Activated T-cell treated with anti-CD3 and anti-CD28 coated beads, Interleukin-2, amount 50 U/mL, for 4 hours (primary cell): ENCODE data around the gene C1orf232. TPM values are rescaled to one million over a fixed set of nuclear protein-coding genes. Genes with fewer than 3 reads are reported as not detected.

ENCODE experiments used
- ATAC-seq, 2 donors: fragments of 200-7000 bp; cut with Tn5 transposase; one replicate each; pipeline ENCODE4 v1.10.0; 2021
- DNase-seq: peaks from one replicate; pipeline ENCODE4 v3.0.0-alpha.2; 2020
- H3K27me3 Mint-ChIP-seq: one replicate; pipeline ENCODE4 v1.8.0; 2021; ENCODE audit warnings: low read depth, mixed read lengths
- H3K36me3 Mint-ChIP-seq: one replicate; pipeline ENCODE4 v1.8.0; 2022; ENCODE audit warnings: mixed read lengths; ENCODE audit not compliant: insufficient read depth
- H3K4me1 Mint-ChIP-seq: one replicate; pipeline ENCODE4 v1.8.0; 2021; ENCODE audit warnings: low read depth, mixed read lengths
- H3K4me3 Mint-ChIP-seq: one replicate; pipeline ENCODE4 v1.8.0; 2021; ENCODE audit warnings: mild to moderate bottlenecking, moderate library complexity, mixed read lengths
- H3K9me3 Mint-ChIP-seq: one replicate; pipeline ENCODE4 v1.8.0; 2021; ENCODE audit warnings: mixed read lengths
- total RNA-seq, 3 donors: library from RNA; stranded (reverse); gene quantifications; one replicate each; pipeline ENCODE4 v1.2.1, GENCODE V29; 2021

C1orf232 gene
- total RNA-seq, 3 donors from 2014 or later, result not detected

GRCh38 chr1:26155370-26156284, 13.1 kb downstream of the C1orf232 start:
- Mint-ChIP-seq H3K36me3 (no peaks in the 10 kb centered on the region), H3K9me3 (no peaks in the 10 kb centered on the region), H3K4me1 (peaks cover 3% of the 10 kb centered on the region), H3K27me3 (peaks cover 34% of the 10 kb centered on the region), H3K4me3 (no peak overlapping the region)
- DNase-seq (no peak), ATAC-seq (no peak)

- Mint-ChIP-seq H3K4me3 (no peak overlapping the region), H3K4me1 (peaks cover 3% of the 10 kb centered on the region), H3K27me3 (peaks cover 31% of the 10 kb centered on the region), H3K9me3 (no peaks in the 10 kb centered on the region), H3K36me3 (no peaks in the 10 kb centered on the region)
- DNase-seq (no peak), ATAC-seq (no peak)
Measured at GRCh38 chr1:26154750-26155149, 14.0 kb downstream of the C1orf232 start.

GRCh38 chr1:26153966-26154532, 14.7 kb downstream of the C1orf232 start:
- no peak for ATAC-seq
- no peak for DNase-seq
- Mint-ChIP-seq H3K36me3 (no peaks in the 10 kb centered on the region), H3K4me3 (no peak overlapping the region), H3K4me1 (peaks cover 3% of the 10 kb centered on the region), H3K27me3 (peaks cover 26% of the 10 kb centered on the region), H3K9me3 (no peaks in the 10 kb centered on the region)

GRCh38 chr1:26148887-26149286, 19.9 kb downstream of the C1orf232 start:
- Mint-ChIP-seq H3K36me3 (no peaks in the 10 kb centered on the region), H3K4me3 (no peak overlapping the region), H3K9me3 (no peaks in the 10 kb centered on the region), H3K4me1 (peaks cover 3% of the 10 kb centered on the region), H3K27me3 (peaks cover 7% of the 10 kb centered on the region)
- no peak for DNase-seq
- no peak for ATAC-seq

- no peaks in the 10 kb centered on the region for H3K9me3 Mint-ChIP-seq
- ATAC-seq (no peak), DNase-seq (no peak)
- H3K27me3 Mint-ChIP-seq, result peaks cover 7% of the 10 kb centered on the region
- H3K36me3 Mint-ChIP-seq, result no peaks in the 10 kb centered on the region
- H3K4me1 Mint-ChIP-seq, result peaks cover 3% of the 10 kb centered on the region
- H3K4me3 Mint-ChIP-seq, result no peak overlapping the region
Measured at GRCh38 chr1:26145960-26146294, 22.8 kb downstream of the C1orf232 start.

- Mint-ChIP-seq H3K36me3 (no peaks in the 10 kb centered on the region), H3K9me3 (no peaks in the 10 kb centered on the region), H3K4me1 (peaks cover 3% of the 10 kb centered on the region), H3K27me3 (peaks cover 7% of the 10 kb centered on the region), H3K4me3 (no peak overlapping the region)
- ATAC-seq (peak; percentile 81 to 96), DNase-seq (peak; percentile 80)
Measured at GRCh38 chr1:26145041-26145959, 23.5 kb downstream of the C1orf232 start.

- no peak overlapping the region for H3K4me3 Mint-ChIP-seq
- ATAC-seq (no peak), DNase-seq (no peak)
- H3K36me3 Mint-ChIP-seq, result no peaks in the 10 kb centered on the region
- peaks cover 5% of the 10 kb centered on the region for H3K27me3 Mint-ChIP-seq
- peaks cover 10% of the 10 kb centered on the region for H3K4me1 Mint-ChIP-seq
- no peaks in the 10 kb centered on the region for H3K9me3 Mint-ChIP-seq
Measured at GRCh38 chr1:26142159-26142558, 26.6 kb downstream of the C1orf232 start.

- no peak for DNase-seq
- H3K36me3 Mint-ChIP-seq, result no peaks in the 10 kb centered on the region
- no peaks in the 10 kb centered on the region for H3K27me3 Mint-ChIP-seq
- H3K4me3 Mint-ChIP-seq, result no peak overlapping the region
- H3K4me1 Mint-ChIP-seq, result peaks cover 7% of the 10 kb centered on the region
- no peak for ATAC-seq
- peaks cover 3% of the 10 kb centered on the region for H3K9me3 Mint-ChIP-seq
Measured at GRCh38 chr1:26138974-26139558, 29.7 kb downstream of the C1orf232 start.

- H3K36me3 Mint-ChIP-seq, result no peaks in the 10 kb centered on the region
- no peaks in the 10 kb centered on the region for H3K27me3 Mint-ChIP-seq
- no peak for ATAC-seq
Measured at GRCh38 chr1:26134466-26134865, 34.3 kb downstream of the C1orf232 start.

GRCh38 chr1:26132834-26133167, 36.0 kb downstream of the C1orf232 start:
- peaks cover 1% of the 10 kb centered on the region for H3K27me3 Mint-ChIP-seq
- H3K36me3 Mint-ChIP-seq, result no peaks in the 10 kb centered on the region
- ATAC-seq (no peak), DNase-seq (no peak)
- no peak overlapping the region for H3K4me3 Mint-ChIP-seq
- peaks cover 3% of the 10 kb centered on the region for H3K9me3 Mint-ChIP-seq
- H3K4me1 Mint-ChIP-seq, result peaks cover 8% of the 10 kb centered on the region

More at GRCh38 chr1:26134466-26134865, 34.3 kb downstream of the C1orf232 start:
- Mint-ChIP-seq H3K9me3 (peaks cover 3% of the 10 kb centered on the region), H3K4me1 (peaks cover 7% of the 10 kb centered on the region), H3K4me3 (no peak overlapping the region)
- no peak for DNase-seq

GRCh38 chr1:26132128-26132833, 36.5 kb downstream of the C1orf232 start:
- no peak overlapping the region for H3K4me3 Mint-ChIP-seq
- DNase-seq, result no peak
- peaks cover 3% of the 10 kb centered on the region for H3K9me3 Mint-ChIP-seq
- peaks cover 1% of the 10 kb centered on the region for H3K27me3 Mint-ChIP-seq
- no peak for ATAC-seq
- H3K36me3 Mint-ChIP-seq, result no peaks in the 10 kb centered on the region
- peaks cover 13% of the 10 kb centered on the region for H3K4me1 Mint-ChIP-seq

- Mint-ChIP-seq H3K4me1 (peaks cover 28% of the 10 kb centered on the region), H3K9me3 (peaks cover 3% of the 10 kb centered on the region), H3K4me3 (no peak overlapping the region), H3K27me3 (peaks cover 1% of the 10 kb centered on the region), H3K36me3 (no peaks in the 10 kb centered on the region)
- no peak for ATAC-seq
- no peak for DNase-seq
Measured at GRCh38 chr1:26130695-26131094, 38.1 kb downstream of the C1orf232 start.

- DNase-seq (no peak), ATAC-seq (no peak)
- Mint-ChIP-seq H3K9me3 (no peaks in the 10 kb centered on the region), H3K4me1 (peaks cover 33% of the 10 kb centered on the region), H3K27me3 (peaks cover 1% of the 10 kb centered on the region), H3K4me3 (no peak overlapping the region), H3K36me3 (no peaks in the 10 kb centered on the region)
Measured at GRCh38 chr1:26129778-26130177, 39.0 kb downstream of the C1orf232 start.
